Effector memory CD4-positive, alpha-beta T cell (primary cell): ENCODE results near the gene RBM12.
"Not testable (repeated sequence)": the region's sequence is repeated elsewhere in the genome, so short reads cannot be mapped to it uniquely, and the experiment has no call there.

Source experiments
- DNase-seq, 3 donors: peaks; one replicate each; pipeline ENCODE4 v3.0.0-alpha.2; 2020
- H3K27ac ChIP-seq: 2 replicates; pipeline ENCODE4 v1.7.0; 2013; ENCODE audit warnings: mild to moderate bottlenecking, low read length, moderate library complexity; ENCODE audit not compliant: insufficient read depth, poor library complexity, severe bottlenecking
- H3K27me3 ChIP-seq: replicated peaks from 2 replicates; pipeline ENCODE4 v1.7.0; 2013; ENCODE audit warnings: mild to moderate bottlenecking, low read length; ENCODE audit not compliant: insufficient read depth, control insufficient read depth, poor library complexity, severe bottlenecking
- H3K36me3 ChIP-seq: 2 replicates; pipeline ENCODE4 v1.7.0; 2013; ENCODE audit warnings: mild to moderate bottlenecking, low read length, moderate library complexity; ENCODE audit not compliant: control insufficient read depth, insufficient read depth
- H3K4me1 ChIP-seq: 2 replicates; pipeline ENCODE4 v1.7.0; 2013; ENCODE audit warnings: low read length, mild to moderate bottlenecking; ENCODE audit not compliant: control insufficient read depth, insufficient read depth, poor library complexity, severe bottlenecking
- H3K4me3 ChIP-seq: 2 replicates; pipeline ENCODE4 v1.7.0; 2013; ENCODE audit warnings: low read length, low read depth, mild to moderate bottlenecking; ENCODE audit not compliant: insufficient read depth, poor library complexity, severe bottlenecking
- H3K9me3 ChIP-seq: 2 replicates; pipeline ENCODE4 v1.7.0; 2013; ENCODE audit warnings: mild to moderate bottlenecking, low read length, moderate library complexity; ENCODE audit not compliant: control insufficient read depth

Gene RBM12

GRCh38 chr20:35706591-35707529 is 42.2 kb upstream of the RBM12 start:
- not testable (repeated sequence) for H3K9me3 ChIP-seq, DNase-seq, H3K27ac ChIP-seq, H3K27me3 ChIP-seq, H3K4me3 ChIP-seq, H3K4me1 ChIP-seq
- H3K36me3 ChIP-seq, result peaks cover 77% of the 10 kb centered on the region

GRCh38 chr20:35705894-35706293 is 41.2 kb upstream of the RBM12 start:
- H3K9me3 ChIP-seq, DNase-seq, H3K27ac ChIP-seq, H3K4me1 ChIP-seq, H3K27me3 ChIP-seq, H3K4me3 ChIP-seq: not testable (repeated sequence)
- H3K36me3 ChIP-seq, result peaks cover 68% of the 10 kb centered on the region

- Histone ChIP-seq H3K9me3 (no peaks in the 10 kb centered on the region), H3K27ac (no peak overlapping the region), H3K27me3 (no peaks in the 10 kb centered on the region), H3K36me3 (peaks cover 56% of the 10 kb centered on the region), H3K4me1 (no peaks in the 10 kb centered on the region), H3K4me3 (no peak overlapping the region)
- DNase-seq, result no peak
These were observed 40.0 kb upstream of the RBM12 start for GRCh38 chr20:35704514-35705261.

- no peak for DNase-seq
- Histone ChIP-seq H3K27ac (no peak overlapping the region), H3K4me3 (no peak overlapping the region), H3K9me3 (no peaks in the 10 kb centered on the region), H3K4me1 (peaks cover 4% of the 10 kb centered on the region), H3K27me3 (no peaks in the 10 kb centered on the region), H3K36me3 (peaks cover 48% of the 10 kb centered on the region)
These were observed 38.4 kb upstream of the RBM12 start for GRCh38 chr20:35702824-35703695.

- H3K27ac ChIP-seq, result no peak overlapping the region
- no peak for DNase-seq
- no peak overlapping the region for H3K4me3 ChIP-seq
- H3K36me3 ChIP-seq, result peaks cover 41% of the 10 kb centered on the region
- H3K4me1 ChIP-seq, result peaks cover 8% of the 10 kb centered on the region
- no peaks in the 10 kb centered on the region for H3K27me3 ChIP-seq
- H3K9me3 ChIP-seq, result no peaks in the 10 kb centered on the region
These were observed 37.5 kb upstream of the RBM12 start for GRCh38 chr20:35702051-35702823.

DNA sequence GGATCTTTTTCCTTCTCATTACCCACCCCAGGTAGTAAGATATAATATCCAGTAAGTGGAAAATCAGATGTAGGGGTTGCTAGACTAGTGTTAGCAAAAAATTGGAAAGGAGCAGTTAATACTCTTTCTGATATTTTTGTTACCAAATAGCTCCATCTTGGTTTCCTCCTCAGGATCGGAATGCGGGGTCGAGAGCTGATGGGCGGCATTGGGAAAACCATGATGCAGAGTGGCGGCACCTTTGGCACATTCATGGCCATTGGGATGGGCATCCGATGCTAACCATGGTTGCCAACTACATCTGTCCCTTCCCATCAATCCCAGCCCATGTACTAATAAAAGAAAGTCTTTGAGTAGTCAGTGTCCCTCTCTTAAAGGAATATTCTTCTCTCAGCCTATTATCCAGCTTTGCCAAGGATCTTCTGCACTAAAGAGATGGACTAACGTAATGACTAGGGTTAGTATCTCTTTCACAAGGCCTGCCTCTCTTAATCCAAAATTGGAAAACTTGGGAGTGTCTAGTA is 36.0 kb upstream of the RBM12 start:
- H3K9me3 ChIP-seq, result no peaks in the 10 kb centered on the region

GRCh38 chr20:35699957-35700624 is 35.4 kb upstream of the RBM12 start:
- Histone ChIP-seq H3K36me3 (peaks cover 35% of the 10 kb centered on the region), H3K4me3 (peak overlapping the region; percentile 82), H3K4me1 (peaks cover 8% of the 10 kb centered on the region), H3K9me3 (no peaks in the 10 kb centered on the region), H3K27ac (peak overlapping the region; percentile 85), H3K27me3 (no peaks in the 10 kb centered on the region)
- no peak for DNase-seq

More for the DNA sequence above, 36.0 kb upstream of the RBM12 start:
- DNase-seq, result no peak
- Histone ChIP-seq H3K4me1 (peaks cover 8% of the 10 kb centered on the region), H3K27ac (no peak overlapping the region), H3K4me3 (no peak overlapping the region), H3K27me3 (no peaks in the 10 kb centered on the region), H3K36me3 (peaks cover 33% of the 10 kb centered on the region)

DNA sequence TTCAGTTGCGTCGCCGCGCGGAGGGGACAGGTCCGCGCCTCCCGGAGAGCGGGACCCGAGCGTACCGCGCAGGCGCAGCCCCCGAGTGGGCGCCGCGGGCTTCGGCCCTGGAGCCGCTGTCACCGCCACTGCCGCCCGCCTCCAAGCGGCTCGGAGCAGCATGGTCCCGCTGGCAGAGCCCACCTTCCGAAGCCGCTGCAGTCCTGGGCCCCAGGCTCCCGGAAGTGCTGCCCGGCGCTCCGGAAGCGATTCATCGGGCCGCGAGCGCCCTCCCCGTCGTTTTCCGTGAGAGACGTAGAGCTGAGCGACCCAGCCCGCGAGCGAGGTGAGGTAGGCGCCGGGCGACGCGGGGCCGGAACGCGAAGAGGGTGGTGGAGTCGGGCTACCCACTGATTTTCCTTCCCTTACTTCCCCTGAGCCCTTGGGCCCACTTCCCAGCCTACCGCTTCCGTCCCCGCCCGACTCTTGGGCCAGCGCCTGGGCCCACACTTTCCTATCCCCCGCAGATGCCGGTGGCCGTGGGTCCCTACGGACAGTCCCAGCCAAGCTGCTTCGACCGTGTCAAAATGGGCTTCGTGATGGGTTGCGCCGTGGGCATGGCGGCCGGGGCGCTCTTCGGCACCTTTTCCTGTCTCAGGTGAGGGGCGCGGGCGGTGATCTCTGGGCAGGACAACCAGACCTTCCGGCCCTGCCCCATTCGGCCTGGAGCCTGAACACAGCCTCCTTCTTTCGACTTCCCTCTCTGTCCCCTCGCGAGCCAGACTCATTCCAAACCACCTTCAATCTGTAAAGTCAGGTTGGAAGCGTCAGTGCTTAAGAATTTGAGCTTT is 34.6 kb upstream of the RBM12 start, which contains the start of the genes NFS1 and ROMO1:
TSS of gene NFS1 (minus strand) at position 226 of the 830 bp plus-strand sequence. CDS start at position 162, 64 bp downstream.
TSS of gene ROMO1 (plus strand) at position 279 of the 830 bp plus-strand sequence. CDS start at position 507, 228 bp downstream.
- no peaks in the 10 kb centered on the region for H3K27me3 ChIP-seq
- DNase-seq, result peak; percentile 79 to 82 (median 79)
- H3K36me3 ChIP-seq, result peaks cover 31% of the 10 kb centered on the region
- no peaks in the 10 kb centered on the region for H3K9me3 ChIP-seq
- H3K27ac ChIP-seq, result peak within 1 kb of the TSS; percentile 85
- peak within 1 kb of the TSS; percentile 82 for H3K4me3 ChIP-seq
- peaks cover 8% of the 10 kb centered on the region for H3K4me1 ChIP-seq
